Breast epithelium (tissue), 4 donors: ENCODE data around the gene TRIM59. TPM values are rescaled to one million over a fixed set of nuclear protein-coding genes. Genes with fewer than 3 reads are reported as not detected.

ENCODE experiments used
- DNase-seq, 2 donors: peaks; one replicate each; pipeline ENCODE4 v3.0.0-alpha.2; 2019; ENCODE audit warnings: low spot score in 2 of 2
- H3K27ac ChIP-seq, 2 donors: fragments of 200-600 bp; sonication (generic) in 1 of 2; one replicate each; pipeline ENCODE4 v1.5.1; 2016 to 2019; ENCODE audit warnings: mild to moderate bottlenecking in 1 of 2
- H3K27me3 ChIP-seq, 2 donors: fragments of 200-600 bp; sonication (generic) in 1 of 2; one replicate each; pipeline versions ENCODE4 v1.5.1 to v1.6.0; 2017 to 2019; ENCODE audit warnings: control low read depth in 1 of 2, mild to moderate bottlenecking in 1 of 2
- H3K36me3 ChIP-seq: fragments of 200-600 bp; one replicate; pipeline ENCODE4 v1.5.1; 2019
- H3K4me1 ChIP-seq, 2 donors: fragments of 200-600 bp; sonication (generic); one replicate each; pipeline ENCODE4 v1.5.1; 2016 to 2019; ENCODE audit warnings: control low read depth in 1 of 2
- H3K4me3 ChIP-seq, 3 donors: fragments of 200-600 bp; sonication (generic); 1 replicate in 2 of 3; 2 replicates in 1 of 3; pipeline ENCODE4 v1.5.1; 2016 to 2019; ENCODE audit warnings: mild to moderate bottlenecking in 3 of 3, moderate library complexity in 2 of 3
- H3K9me3 ChIP-seq, 2 donors: fragments of 200-600 bp; sonication (generic) in 1 of 2; one replicate each; pipeline ENCODE4 v1.5.1; 2016 to 2019; ENCODE audit warnings: control low read depth in 1 of 2
- CTCF ChIP-seq, 3 donors: fragments of 450-650 bp; IDR thresholded peaks; one replicate each; pipeline ENCODE4 v1.5.1; 2016 to 2017; ENCODE audit warnings: antibody characterized with exemption in 3 of 3, mild to moderate bottlenecking in 3 of 3, moderate library complexity in 3 of 3
- POLR2A ChIP-seq: fragments of 450-650 bp; IDR thresholded peaks from one replicate; pipeline ENCODE4 v1.6.1; 2016; ENCODE audit warnings: antibody characterized with exemption, mild to moderate bottlenecking, moderate library complexity
- POLR2AphosphoS5 ChIP-seq, 3 donors: sonication (generic); formaldehyde crosslinking; IDR thresholded peaks; one replicate each; pipeline ENCODE4 v1.6.1; 2017; ENCODE audit warnings: antibody characterized with exemption in 3 of 3
- intact Hi-C: fragments of 100-400 bp; cut with DNase I; formaldehyde crosslinking; loops from one replicate; pipeline ENCODE4 v1.15.1; 2023; ENCODE audit warnings: low total_unique reads
- total RNA-seq, 3 donors: library from RNA; depleted of rRNA; stranded (reverse); fragments of >200 nt; gene quantifications; one replicate each; pipeline ENCODE4 v1.1.0, GENCODE V29; 2016

Gene TRIM59
- total RNA-seq, 3 donors from 2014 or later: 0.64 to 5.0 (median 3.9) TPM

- H3K4me3 ChIP-seq: no peak overlapping the region
- no peak overlapping the region for H3K27ac ChIP-seq
- no peaks in the 10 kb centered on the region for H3K4me1 ChIP-seq
- DNase-seq: no peak
- no peaks in the 10 kb centered on the region for H3K27me3 ChIP-seq
- intact Hi-C loops: no loop called here
- no peaks in the 10 kb centered on the region for H3K9me3 ChIP-seq
- TF ChIP-seq POLR2AphosphoS5 (IDR thresholded peaks at IDR 0.05): no peak
- no peak for TF ChIP-seq POLR2A
- no peak for TF ChIP-seq CTCF (IDR thresholded peaks at IDR 0.05)
- H3K36me3 ChIP-seq: no peaks in the 10 kb centered on the region
These were observed 32.3 kb upstream of the TRIM59 start for GRCh38 chr3:160481856-160482255.

GRCh38 chr3:160480931-160481330, 31.3 kb upstream of the TRIM59 start:
- Histone ChIP-seq H3K4me1 (no peaks in the 10 kb centered on the region), H3K36me3 (no peaks in the 10 kb centered on the region)
- TF ChIP-seq POLR2A: no peak
- TF ChIP-seq POLR2AphosphoS5 (IDR thresholded peaks at IDR 0.05): no peak
- TF ChIP-seq CTCF (IDR thresholded peaks at IDR 0.05): no peak

GRCh38 chr3:160479376-160479775, 29.8 kb upstream of the TRIM59 start:
- no peak for DNase-seq
- Histone ChIP-seq H3K4me3 (no peak overlapping the region), H3K27me3 (no peaks in the 10 kb centered on the region), H3K4me1 (no peaks in the 10 kb centered on the region), H3K36me3 (no peaks in the 10 kb centered on the region), H3K27ac (no peak overlapping the region), H3K9me3 (no peaks in the 10 kb centered on the region)
- TF ChIP-seq POLR2AphosphoS5 (IDR thresholded peaks at IDR 0.05): no peak
- TF ChIP-seq CTCF (IDR thresholded peaks at IDR 0.05): no peak
- TF ChIP-seq POLR2A: no peak
- intact Hi-C loops: no loop called here

More at GRCh38 chr3:160480931-160481330, 31.3 kb upstream of the TRIM59 start:
- intact Hi-C loops: no loop called here
- H3K4me3 ChIP-seq: no peak overlapping the region
- no peaks in the 10 kb centered on the region for H3K27me3 ChIP-seq
- no peaks in the 10 kb centered on the region for H3K9me3 ChIP-seq
- no peak overlapping the region for H3K27ac ChIP-seq
- no peak for DNase-seq

GRCh38 chr3:160478338-160478737, 28.8 kb upstream of the TRIM59 start:
- no peak overlapping the region for H3K27ac ChIP-seq
- no peaks in the 10 kb centered on the region for H3K36me3 ChIP-seq
- DNase-seq: no peak
- no peaks in the 10 kb centered on the region for H3K27me3 ChIP-seq
- TF ChIP-seq POLR2AphosphoS5 (IDR thresholded peaks at IDR 0.05) (no peak), POLR2A (no peak), CTCF (IDR thresholded peaks at IDR 0.05) (no peak)
- H3K4me1 ChIP-seq: no peaks in the 10 kb centered on the region
- H3K4me3 ChIP-seq: no peak overlapping the region
- H3K9me3 ChIP-seq: no peaks in the 10 kb centered on the region
- intact Hi-C loops: no loop called here

GRCh38 chr3:160477750-160478149, 28.2 kb upstream of the TRIM59 start:
- Histone ChIP-seq H3K36me3 (no peaks in the 10 kb centered on the region), H3K9me3 (no peaks in the 10 kb centered on the region), H3K4me1 (no peaks in the 10 kb centered on the region), H3K4me3 (no peak overlapping the region), H3K27me3 (no peaks in the 10 kb centered on the region), H3K27ac (no peak overlapping the region)
- intact Hi-C loops: no loop called here
- DNase-seq: no peak
- no peak for TF ChIP-seq CTCF (IDR thresholded peaks at IDR 0.05)
- TF ChIP-seq POLR2A: no peak
- no peak for TF ChIP-seq POLR2AphosphoS5 (IDR thresholded peaks at IDR 0.05)
